Breast epithelium (tissue), 3 donors: ENCODE data around the gene GOLGA8T.
"Not testable (repeated sequence)": the region's sequence is repeated elsewhere in the genome, so short reads cannot be mapped to it uniquely, and the experiment has no call there.

Source experiments
- CTCF ChIP-seq, 3 donors: fragments of 450-650 bp; IDR thresholded peaks; one replicate each; pipeline ENCODE4 v1.5.1; 2016 to 2017; ENCODE audit warnings: antibody characterized with exemption in 3 of 3, mild to moderate bottlenecking in 3 of 3, moderate library complexity in 3 of 3
- POLR2A ChIP-seq: fragments of 450-650 bp; IDR thresholded peaks from one replicate; pipeline ENCODE4 v1.6.1; 2016; ENCODE audit warnings: antibody characterized with exemption, mild to moderate bottlenecking, moderate library complexity
- POLR2AphosphoS5 ChIP-seq, 3 donors: sonication (generic); formaldehyde crosslinking; IDR thresholded peaks; one replicate each; pipeline ENCODE4 v1.6.1; 2017; ENCODE audit warnings: antibody characterized with exemption in 3 of 3

- TF ChIP-seq CTCF (IDR thresholded peaks at IDR 0.05); POLR2AphosphoS5 (IDR thresholded peaks at IDR 0.05); POLR2A: not testable (repeated sequence)
These were observed 30.8 kb upstream of the GOLGA8T start for GRCh38 chr15:30103941-30104507.
